Stimulated activated CD4-positive, alpha-beta T cell treated with anti-CD3 and anti-CD28 coated beads, Interleukin-4, amount 100 ng/mL, for 24 hours (primary cell): ENCODE measurements around the gene P2RY11.
A peak's percentile ranks its signal among the peaks of the same experiment; 100 is the strongest.

Source experiments
- DNase-seq: peaks from one replicate; pipeline ENCODE4 v3.0.0-alpha.2; 2020

Gene P2RY11

DNA sequence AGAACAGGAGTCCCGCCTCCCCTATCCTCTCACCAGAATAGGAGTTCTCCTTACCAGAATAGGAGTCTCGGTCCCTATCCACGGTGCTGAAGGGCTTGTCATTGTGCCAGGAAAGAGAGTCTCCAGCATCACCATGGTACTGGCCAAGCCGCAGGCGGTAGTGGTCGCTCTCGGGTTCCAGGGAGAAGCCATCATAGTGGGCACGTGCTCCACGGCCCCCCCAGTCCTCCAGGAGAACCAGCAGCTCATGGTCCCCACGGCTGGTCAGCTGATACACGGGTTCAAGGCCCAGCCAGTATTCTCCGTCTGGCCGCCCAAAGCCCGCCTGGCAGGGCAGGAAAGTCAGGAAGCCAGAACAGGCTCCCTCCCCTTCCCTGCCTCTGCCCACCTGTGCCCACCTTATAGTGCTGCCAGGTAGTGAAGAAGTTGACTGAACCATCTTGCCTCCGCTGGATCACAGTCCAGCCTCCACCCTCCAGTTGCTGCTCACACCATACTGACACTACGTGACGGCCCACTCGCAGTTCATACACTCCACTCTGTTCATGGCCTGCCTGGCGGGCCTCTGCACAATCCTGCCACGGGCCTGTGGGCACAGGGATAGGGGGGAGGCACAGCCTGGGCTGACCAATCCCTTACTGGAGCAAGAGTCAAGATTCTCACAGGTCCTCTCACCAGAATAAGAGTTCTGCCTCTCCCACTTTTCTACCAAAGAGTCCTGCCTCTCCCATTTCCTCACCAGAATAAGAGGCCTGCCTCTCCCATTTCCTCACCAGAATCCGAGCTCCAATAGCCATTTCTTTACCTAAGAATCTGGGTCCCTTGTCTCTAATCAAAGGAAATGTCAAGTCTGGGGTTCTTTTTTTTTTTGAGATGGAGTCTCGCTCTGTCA is 18.0 kb upstream of the P2RY11 start:
- no peak for DNase-seq

DNA sequence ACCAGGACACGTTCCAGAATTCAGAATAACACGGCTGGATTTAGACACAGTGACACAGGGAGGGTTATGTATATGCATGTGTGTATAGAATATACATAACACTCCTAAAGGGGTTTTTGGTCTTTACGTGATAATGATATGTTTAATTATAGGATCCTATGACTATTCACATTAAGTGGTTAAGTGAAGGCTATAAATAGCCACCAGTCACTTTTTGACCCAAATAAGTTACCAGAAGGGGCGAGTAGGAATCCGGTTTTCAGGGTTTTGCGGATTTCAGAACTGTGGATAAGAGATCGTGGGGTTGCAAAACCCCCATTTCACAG is 15.9 kb upstream of the P2RY11 start:
- DNase-seq, result no peak

DNA sequence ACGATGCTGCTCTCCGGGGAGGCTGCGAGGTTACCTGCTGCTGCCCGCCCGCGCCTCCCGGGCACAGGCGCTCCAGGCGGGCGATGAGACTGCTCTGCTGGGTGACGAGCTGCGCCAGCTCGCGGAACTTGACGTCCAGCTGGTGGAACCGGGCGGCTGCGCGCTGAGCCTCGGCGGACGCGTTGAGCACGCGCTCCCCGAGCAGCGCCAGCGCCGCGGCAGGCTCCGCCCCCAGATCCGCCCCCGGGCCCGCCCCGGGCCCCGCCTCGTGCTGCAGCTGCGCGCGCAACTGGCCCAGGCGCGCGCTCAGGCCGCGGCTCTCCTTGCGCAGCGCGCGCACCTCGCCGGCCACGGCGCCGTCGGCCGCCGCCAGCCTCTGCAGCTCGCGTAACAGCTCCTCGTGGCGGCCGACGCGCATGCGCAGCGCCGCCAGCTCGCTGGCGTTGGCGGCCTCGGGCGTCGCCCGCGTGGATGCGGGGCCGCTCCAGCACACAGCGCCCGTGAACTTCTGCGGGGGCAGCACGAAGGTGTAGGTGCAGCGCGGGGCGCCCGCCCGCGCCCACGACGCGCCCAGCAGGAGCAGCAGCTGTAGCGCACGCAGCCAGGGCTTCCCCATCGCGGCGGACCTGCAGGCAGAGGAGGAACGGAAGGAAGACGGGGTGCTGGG is 15.4 kb upstream of the P2RY11 start:
- DNase-seq, result peak; percentile 86

DNA sequence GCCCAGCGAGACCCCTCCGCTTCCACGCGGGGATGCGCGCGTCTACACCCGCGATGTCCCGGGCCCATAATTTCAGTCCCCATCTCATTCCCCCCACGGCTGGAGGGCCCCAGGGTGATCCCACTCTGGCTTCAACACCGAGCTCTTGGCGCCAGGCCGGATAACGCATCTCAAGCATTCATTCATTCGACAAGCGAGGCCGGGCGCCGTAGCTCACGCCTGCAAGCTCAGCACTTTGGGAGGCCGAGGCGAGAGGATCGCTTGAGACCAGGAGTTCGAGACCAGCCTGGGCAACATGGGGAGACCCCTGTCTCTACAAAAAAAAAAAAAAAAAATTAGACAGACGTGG is 14.9 kb upstream of the P2RY11 start:
- DNase-seq, result peak; percentile 33

DNA sequence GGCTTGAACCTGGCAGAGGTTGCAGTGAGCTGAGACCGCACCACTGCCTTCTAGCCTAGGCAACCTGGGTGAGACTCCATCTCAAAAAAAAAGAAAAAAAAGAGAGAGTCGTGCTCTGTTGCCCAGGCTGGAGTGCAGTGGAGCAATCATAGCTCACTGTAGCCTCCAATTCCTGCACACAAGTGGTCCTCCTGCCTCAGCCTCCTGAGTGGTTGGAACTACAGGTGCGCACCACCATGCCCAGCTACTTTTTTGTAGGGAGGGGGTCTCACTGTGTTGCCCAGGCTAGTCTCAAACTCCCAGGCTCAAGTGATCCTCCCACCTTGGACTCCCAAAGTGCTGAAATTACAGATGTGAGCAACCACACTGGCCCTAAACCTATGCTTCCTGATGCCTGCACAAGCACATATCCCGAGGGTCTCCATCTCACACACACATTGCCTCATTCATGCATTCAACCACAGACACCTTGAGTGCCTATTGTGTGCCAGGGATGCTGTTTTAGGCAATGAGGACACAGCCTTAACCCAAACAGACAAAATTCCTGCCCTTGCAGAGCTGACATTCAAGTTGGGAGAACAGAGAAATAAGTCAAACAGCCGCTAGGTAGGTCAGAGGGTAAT is 11.2 kb upstream of the P2RY11 start:
- no peak for DNase-seq

DNA sequence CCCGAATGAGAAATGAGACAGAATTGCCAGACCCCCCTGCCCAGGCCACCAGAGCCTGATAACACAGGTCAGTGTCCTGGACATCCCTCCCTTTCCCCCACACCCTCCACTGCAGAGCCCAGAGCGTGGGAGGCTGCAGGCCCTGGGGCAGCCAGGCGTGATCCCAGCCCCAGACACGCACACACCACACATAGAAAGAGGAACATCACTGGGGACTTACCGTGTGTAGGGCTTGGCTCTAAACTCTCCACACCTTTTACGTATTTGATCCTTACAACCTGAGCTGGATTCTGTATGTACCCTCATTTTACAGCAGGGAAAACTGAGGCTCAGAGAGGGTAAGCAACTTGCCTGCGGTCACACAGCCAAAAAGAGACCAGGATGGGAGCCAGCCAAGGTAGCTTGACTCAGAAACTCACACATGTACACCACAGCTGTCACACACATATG is 8.7 kb upstream of the P2RY11 start:
- DNase-seq, result no peak

DNA sequence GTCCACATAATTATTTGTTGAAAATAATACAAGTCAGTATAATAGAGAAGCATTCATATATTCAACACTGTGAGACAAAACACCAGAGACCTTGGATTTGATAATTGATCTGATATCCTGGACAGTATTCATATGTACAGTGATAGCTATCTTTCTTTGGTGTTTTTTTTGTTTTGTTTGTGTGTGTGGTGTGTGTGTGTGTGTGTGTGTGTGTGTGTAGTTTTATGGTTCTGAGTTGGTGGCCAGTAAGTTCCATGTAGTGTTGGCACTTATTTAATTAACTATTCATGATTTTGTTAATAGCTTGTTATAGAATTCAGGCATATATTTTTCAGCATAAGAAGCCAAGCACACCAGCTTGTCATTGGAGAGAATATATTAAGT is 7.4 kb upstream of the P2RY11 start:
- DNase-seq, result no peak

DNA sequence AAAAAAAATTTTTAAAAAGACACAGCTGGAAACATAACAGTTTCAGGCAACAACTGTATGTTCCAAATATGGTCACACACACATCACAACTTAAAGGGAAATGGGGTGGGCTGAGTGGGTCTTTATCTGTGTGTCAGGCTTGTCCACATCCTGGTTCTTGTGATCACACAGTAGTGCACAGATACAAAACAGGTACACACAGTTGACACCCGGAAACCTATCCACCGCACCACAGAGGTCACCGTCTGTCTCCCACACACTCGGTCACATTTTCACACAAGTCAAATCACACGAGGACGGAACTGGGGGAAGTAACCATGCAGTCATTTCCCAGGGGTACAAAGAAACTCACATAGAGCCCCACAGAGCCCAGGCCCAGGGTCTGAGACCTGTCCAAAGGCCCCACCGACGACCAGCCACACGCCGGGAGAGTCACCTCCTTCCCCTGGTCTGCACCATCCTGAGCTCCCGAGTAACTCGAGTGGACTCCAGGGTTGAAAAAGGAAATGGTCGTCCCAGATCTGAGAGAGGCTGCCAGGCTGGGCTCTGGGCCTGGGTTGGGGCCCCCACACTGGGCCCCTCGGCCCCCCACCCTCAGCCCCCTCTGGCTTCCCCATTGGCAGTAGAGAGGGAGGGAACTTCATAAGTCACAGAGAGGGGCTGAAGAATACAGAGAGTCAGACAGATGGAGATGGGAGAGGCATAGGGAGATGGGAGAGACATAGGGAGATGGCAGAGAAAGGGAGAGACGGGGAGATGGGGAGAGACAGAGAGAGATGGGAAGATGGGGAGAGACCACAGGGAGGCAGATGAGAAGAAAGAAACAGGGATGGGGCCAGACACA is 6.6 kb upstream of the P2RY11 start:
- DNase-seq, result peak; percentile 83

DNA sequence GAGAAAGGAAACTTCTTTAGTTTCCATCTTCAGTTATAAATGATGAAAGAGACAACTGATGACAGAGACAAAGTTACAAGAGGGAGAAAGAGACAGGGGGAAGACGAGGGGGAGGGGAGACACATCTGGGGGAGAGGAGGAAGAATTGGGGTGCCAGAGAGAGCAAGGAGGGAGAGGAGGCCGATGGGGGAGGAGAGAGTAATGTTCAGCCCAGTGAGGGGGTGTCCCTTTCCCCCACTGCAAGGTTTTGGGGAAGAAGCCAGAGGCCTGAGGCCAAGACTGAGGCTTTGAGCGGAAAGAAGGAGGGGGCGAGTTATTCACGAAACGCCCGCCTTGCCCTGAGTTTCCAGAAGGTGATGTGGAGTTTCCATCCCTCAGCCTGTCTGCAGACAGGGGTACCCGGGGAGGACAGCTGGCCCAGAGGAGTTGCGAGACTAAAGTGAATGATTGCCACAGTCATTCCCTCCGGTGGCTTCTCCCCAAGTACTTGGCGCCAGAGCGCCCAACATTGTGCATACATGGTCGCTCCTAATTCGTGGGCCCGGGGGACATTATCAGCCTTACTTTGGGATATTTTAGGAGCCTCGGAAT is 5.9 kb upstream of the P2RY11 start:
- peak; percentile 89 for DNase-seq

DNA sequence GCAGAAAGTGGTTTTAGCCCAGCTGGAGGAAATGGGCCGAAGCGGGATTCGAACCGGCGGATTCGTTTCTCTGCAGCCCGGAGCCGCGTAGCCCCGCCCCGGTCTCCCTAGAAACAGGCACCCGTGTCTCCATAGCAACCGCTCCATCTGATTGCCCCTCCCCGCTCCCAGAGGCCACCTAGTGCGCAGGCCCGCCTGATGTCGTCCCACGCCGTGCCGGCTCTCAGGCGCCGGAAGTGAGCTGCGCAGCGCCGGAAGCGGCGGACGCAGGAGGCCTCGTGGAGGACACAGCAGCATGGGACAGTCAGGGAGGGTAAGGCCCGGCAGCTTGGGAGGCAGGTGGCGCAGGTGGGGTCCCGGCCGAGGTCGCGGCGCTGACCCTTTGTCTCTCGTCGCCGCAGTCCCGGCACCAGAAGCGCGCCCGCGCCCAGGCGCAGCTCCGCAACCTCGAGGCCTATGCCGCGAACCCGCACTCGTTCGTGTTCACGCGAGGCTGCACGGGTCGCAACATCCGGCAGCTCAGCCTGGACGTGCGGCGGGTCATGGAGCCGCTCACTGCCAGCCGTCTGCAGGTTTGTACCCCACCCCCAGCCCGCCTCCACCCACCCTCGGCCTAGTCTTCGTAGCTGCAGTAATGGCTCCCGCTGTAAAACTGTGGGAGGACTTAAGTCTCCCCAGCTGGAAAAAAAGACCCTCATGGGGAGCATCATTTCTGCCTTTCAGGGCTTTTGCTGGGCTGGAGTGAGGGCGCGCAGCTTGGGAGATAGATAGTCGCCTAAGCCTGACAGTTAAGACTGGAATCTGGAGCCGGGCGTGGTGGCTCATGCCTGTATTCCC is 5.2 kb upstream of the P2RY11 start, which contains the start of gene PPAN:
Gene PPAN, plus strand, starts transcription at position 263 of the 837 bp plus-strand sequence. Its CDS starts 33 bp downstream, at position 296.
- DNase-seq, result peak; percentile 98

DNA sequence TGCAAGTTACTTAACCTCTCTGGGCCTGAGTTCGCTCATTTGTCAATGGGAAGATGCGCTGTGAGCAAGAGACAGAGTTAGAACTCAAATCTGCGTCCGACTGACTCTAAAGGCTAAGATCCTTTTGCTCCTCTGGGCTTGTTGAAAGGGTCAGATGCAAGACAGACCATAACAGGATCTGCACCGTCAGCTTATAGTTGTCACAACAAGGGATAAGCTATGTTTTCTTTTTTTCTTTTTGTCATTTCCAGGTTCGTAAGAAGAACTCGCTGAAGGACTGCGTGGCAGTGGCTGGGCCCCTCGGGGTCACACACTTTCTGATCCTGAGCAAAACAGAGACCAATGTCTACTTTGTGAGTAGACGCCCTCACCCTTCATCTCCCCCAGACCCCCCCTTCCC is 4.2 kb upstream of the P2RY11 start:
- no peak for DNase-seq

DNA sequence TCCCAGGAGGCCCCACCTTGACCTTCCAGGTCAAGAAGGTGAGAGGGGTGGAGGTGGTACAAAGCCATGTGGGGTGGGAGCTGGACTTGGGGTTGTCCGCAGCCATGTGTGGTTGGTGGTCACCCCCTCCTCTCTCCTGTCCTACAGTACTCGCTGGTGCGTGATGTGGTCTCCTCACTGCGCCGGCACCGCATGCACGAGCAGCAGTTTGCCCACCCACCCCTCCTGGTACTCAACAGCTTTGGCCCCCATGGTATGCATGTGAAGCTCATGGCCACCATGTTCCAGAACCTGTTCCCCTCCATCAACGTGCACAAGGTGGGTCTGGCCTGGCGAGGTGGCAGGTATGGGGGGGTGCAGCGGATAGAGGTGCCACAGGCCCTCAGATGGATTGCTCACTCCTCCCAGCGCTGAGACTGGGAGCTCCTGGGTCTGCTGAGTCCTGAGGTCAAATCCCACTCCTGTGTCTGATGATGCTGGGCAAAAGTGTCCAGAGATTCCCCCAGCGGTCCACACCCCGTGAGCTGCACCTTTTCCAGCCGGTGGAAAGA is 3.6 kb upstream of the P2RY11 start:
- no peak for DNase-seq

DNA sequence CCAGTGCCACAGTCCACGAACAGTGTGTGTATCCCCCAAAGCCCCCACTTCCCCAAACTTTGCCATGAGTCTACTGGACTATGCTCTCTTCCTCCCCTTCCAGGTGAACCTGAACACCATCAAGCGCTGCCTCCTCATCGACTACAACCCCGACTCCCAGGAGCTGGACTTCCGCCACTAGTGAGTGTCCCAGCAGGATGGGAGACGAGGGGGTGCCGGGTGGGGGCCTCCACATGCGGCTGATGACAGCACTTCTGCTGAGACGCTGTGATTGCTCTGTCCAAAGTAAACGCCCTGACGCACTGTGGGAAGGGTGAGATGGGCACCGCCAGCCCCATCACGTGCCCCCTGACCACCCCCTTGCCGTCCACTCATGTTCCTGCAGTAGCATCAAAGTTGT is 2.0 kb upstream of the P2RY11 start:
- no peak for DNase-seq

DNA sequence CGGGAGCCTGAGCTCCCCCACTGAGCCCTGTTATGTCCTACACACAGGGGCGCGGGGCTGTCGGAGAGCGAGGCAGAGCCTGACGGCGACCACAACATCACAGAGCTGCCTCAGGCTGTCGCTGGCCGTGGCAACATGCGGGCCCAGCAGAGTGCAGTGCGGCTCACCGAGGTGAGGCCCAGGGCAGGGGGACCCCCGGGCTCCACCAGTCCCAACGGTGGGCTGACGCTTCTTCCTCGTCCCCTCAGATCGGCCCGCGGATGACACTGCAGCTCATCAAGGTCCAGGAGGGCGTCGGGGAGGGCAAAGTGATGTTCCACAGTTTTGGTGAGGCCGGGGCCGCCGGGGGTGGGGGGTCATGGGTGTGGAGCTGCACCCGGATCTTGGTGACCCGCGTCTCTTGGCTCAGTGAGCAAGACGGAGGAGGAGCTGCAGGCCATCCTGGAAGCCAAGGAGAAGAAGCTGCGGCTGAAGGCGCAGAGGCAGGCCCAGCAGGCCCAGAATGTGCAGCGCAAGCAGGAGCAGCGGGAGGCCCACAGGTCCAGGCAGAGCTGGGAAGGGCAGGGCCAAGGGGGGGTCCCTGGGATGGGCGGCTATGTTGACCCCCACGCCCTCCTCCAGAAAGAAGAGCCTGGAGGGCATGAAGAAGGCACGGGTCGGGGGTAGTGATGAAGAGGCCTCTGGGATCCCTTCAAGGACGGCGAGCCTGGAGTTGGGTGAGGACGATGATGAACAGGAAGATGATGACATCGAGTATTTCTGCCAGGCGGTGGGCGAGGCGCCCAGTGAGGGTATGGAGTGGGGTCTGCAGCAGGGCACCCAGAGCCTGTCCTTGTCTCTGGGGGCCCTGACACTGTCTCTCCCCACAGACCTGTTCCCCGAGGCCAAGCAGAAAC is 1.2 kb upstream of the P2RY11 start:
- no peak for DNase-seq

DNA sequence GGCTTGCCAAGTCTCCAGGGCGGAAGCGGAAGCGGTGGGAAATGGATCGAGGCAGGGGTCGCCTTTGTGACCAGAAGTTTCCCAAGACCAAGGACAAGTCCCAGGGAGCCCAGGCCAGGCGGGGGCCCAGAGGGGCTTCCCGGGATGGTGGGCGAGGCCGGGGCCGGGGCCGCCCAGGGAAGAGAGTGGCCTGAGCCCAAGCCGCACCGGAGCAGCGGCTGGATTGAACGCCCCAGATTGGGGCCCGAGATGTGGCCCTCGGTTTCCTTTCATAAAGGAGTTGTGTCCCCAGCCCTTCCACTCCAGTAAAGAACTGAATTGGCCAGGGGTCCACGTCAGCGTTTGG is 548 bp upstream of the P2RY11 start:
- DNase-seq, result no peak

DNA sequence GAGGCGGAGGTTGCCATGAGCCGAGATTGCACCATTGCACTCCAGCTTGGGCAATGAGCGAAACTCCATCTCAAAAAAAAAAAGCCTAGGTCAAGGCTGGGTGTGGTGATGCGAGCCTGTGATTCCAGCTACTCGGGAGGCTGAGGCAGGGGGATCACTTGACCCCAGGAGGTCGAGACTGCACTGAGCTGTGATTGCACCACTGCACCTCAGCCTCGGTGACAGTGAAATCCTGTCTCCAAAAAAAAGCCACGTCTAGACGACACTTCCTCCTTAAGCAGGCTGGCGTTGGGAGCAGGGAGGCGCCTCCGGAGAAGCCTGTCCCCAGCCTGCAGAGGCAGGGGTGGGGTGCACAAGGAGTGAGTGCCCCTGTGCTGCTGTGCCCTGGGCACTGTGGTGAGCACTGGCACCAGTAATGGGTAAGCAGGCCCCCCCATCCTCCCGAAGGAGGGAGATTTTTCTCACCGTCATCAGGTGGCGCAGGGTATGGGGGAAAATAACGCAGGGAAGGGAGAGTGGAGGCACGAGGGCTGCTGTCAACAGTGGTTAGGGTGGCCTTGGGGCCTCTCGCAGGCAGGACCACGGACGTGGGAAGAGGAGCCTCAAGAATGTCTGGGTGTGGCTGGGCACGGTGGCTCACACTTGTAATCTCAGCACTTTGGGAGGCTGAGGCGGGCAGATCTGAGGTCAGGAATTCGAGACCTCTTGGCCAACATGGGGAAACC is 706 bp downstream of the P2RY11 start:
- peak; percentile 71 for DNase-seq

DNA sequence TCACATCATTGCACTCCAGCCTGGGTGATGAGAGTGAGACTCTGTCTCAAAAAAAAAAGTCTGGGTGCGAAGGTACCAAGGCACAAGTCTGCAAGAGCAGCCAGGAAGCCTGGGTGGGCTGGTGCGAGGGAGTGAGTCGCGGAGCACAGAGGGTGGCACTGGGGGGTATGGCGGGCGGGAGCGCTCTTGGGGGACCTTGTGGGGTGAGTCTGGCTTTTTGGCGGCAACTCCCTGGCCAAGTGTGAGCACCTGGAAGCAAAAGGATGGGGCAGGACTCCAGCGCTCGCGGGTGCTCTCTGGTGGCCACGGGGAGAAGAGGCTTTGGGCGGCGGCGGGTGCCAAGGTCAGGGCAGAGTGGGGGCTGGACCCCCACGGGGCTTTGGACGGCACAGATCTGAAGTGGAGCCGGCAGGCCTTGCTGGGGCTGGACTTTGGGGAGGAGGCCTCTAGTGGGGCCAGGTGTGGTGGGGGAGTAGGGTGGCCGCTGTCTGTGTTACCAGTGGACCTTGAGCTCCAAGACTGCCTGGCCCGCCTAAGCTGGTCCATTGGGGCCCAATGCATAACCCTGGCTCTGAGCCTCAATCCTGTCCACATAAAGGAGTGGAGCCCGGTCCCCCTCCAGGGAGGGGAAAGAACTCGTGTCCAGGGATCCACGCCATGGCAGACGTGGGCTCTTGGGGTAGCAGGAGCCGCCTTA is 1.6 kb downstream of the P2RY11 start:
- peak; percentile 77 for DNase-seq

DNA sequence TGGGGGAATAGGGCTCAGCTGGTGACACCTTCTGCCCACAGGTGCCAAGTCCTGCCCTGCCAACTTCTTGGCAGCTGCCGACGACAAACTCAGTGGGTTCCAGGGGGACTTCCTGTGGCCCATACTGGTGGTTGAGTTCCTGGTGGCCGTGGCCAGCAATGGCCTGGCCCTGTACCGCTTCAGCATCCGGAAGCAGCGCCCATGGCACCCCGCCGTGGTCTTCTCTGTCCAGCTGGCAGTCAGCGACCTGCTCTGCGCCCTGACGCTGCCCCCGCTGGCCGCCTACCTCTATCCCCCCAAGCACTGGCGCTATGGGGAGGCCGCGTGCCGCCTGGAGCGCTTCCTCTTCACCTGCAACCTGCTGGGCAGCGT is 2.1 kb downstream of the P2RY11 start:
- DNase-seq, result no peak

DNA sequence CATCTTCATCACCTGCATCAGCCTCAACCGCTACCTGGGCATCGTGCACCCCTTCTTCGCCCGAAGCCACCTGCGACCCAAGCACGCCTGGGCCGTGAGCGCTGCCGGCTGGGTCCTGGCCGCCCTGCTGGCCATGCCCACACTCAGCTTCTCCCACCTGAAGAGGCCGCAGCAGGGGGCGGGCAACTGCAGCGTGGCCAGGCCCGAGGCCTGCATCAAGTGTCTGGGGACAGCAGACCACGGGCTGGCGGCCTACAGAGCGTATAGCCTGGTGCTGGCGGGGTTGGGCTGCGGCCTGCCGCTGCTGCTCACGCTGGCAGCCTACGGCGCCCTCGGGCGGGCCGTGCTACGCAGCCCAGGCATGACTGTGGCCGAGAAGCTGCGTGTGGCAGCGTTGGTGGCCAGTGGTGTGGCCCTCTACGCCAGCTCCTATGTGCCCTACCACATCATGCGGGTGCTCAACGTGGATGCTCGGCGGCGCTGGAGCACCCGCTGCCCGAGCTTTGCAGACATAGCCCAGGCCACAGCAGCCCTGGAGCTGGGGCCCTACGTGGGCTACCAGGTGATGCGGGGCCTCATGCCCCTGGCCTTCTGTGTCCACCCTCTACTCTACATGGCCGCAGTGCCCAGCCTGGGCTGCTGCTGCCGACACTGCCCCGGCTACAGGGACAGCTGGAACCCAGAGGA is 2.6 kb downstream of the P2RY11 start:
- DNase-seq, result no peak
